ENCODE data around the gene DTX3L.

Gene DTX3L

GRCh38 chr3:122608916-122609315 is 44.8 kb downstream of the DTX3L start:
- no peak for DNase-seq

GRCh38 chr3:122609798-122610559 is 45.8 kb downstream of the DTX3L start:
- DNase-seq = no peak

GRCh38 chr3:122612696-122613095 is 48.6 kb downstream of the DTX3L start:
- no peak for DNase-seq

GRCh38 chr3:122615303-122615702 is 51.2 kb downstream of the DTX3L start:
- no peak for DNase-seq

- DNase-seq = no peak
Measured at GRCh38 chr3:122618614-122619013, 54.5 kb downstream of the DTX3L start.

- DNase-seq = no peak
Measured at GRCh38 chr3:122619040-122619439, 54.9 kb downstream of the DTX3L start.

- no peak for DNase-seq
Measured at GRCh38 chr3:122620399-122620798, 56.3 kb downstream of the DTX3L start.

- DNase-seq = no peak
Measured at GRCh38 chr3:122621112-122621511, 57.0 kb downstream of the DTX3L start.

GRCh38 chr3:122623031-122623829 is 59.1 kb downstream of the DTX3L start:
- DNase-seq = no peak
